C1 segment of cervical spinal cord (tissue), 14 donors: ENCODE data around the gene GPRC5D.

Source experiments
- DNase-seq, 14 donors: peaks; one replicate each; lab custom pipeline; 2025; lab: John Stamatoyannopoulos, UW

GPRC5D gene

DNA sequence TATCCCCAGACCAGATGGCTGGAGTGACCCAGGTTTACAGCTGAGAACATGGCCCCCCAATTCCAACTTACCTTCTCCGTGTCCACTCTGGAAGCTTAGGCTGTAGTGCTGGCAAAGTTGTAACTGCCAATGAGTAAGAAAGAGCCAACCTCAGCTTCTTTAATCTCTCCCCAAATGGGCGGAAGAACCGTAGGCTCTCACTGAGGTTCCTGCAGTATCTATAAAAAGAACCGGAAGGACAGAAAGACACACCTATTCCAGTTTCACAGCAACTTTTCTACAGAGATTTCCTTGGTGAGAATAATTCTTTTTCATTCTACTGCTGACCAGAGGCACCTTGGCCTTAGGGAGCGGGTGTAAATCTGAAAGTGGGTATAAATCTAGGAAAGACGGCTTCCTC, at the start of gene GPRC5D:
GPRC5D (minus strand) TSS at position 135 of the 400 bp plus-strand sequence. CDS start 1,786 bp downstream, outside the sequence.
- DNase-seq: no peak

DNA sequence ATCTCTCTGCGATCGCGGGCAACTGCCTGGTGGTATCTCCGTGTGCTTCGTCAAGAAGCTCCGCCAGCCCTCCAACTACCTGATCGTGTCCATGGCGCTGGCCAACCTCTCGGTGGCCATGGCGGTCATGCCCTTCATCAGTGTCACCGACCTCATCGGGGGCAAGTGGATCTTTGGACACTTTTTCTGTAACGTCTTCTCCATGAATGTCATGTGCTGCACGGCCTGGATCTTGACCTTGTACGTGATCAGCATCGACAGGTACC, 49.7 kb upstream of the GPRC5D start:
- no peak for DNase-seq

DNA sequence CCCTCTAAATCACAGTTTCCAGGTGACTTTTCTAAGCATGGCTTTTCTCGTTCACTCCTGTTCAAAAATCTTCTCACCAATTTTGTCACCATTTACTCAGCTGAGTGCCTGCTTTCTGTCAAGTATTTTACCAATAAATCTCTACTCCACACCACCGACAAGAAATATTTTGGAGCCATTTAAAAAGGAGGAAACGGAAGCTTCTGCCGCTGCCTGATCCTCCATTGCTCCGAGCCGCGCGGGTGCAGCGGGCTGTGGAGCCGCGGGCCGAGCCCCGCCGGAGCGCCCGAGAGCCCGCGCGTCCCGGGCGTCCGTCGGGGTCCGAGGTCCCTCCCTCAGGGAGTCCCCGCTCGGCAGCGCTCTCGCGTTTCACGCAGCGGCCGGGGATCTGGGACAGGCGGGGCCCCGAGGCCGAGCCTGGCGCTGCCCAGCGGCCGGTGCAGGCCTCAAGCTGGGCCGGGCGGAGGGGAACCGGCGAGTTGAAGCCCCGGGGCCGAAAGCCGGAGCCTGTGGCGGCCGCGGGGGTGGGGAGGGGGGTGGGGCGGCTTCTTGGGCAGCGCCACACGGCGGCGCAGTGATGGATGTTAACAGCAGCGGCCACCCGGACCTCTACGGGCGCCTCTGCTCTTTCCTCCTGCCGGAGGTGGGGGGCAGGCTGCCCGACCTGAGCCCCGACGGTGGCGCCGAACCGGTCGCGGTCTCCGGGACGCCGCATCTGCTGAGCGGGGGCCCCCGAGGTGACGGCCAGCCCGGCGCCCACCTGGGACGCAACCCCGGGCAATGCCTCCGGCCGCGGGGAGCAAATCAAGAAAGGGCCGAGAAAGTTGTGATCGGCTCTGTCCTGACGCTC, 49.2 kb upstream of the GPRC5D start:
- DNase-seq: peak in 12 of 14 donors; percentile 30 to 87 (median 58)

DNA sequence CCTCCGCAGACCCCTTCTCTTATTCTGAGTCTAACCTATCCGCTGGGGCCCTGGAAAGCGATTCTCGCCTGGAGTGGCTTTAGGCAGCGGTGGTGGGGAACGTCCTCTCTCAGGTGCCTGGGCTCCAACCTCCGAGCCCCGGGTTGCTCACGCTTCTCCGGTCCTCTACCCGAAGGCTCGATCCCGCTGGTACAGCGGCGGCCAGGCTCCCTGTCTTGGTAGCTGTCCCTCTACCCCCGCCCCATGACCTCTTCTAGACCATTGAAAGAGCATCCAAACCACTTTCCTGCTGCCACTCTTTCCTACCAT, 48.6 kb upstream of the GPRC5D start:
- peak in 2 of 14 donors; percentile 66 to 69 for DNase-seq

DNA sequence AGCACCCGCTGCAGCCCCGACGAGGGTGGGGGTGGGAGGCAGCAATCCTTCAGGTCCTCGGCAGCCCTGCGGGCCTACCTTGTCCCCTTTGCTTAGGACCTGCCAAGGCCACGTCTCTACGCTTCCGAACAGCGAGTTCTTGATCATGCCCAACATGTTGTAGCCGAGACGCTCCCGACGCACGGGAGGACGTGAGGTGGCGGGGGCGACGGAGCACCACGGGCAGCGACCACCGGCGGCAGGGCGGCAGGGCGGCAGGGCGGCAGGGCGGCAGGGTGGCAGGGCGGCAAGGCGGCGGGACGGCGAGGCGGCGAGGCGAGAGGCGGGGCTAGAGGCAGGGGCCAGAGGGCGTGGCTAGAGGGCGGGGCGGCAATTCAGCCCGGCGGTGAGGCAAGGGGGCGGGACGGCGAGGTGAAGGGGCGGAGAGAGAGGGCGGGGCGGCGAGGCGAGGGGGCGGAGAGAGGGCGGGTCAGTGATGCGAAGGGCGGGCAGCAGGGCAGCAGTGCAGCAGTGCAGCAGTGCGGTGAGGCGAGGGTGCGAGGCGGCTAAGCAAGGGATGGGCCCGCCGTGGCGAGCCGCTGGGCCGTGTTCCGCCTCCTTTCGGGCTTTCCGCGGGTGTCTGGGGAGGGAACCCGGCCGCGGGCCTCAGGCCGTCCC, 48.1 kb upstream of the GPRC5D start, which contains the start of gene HEBP1:
HEBP1 (minus strand) TSS at position 307 of the 657 bp plus-strand sequence; CDS start at position 156, 151 bp downstream.
- peak; percentile 61 to 97 (median 95) for DNase-seq

DNA sequence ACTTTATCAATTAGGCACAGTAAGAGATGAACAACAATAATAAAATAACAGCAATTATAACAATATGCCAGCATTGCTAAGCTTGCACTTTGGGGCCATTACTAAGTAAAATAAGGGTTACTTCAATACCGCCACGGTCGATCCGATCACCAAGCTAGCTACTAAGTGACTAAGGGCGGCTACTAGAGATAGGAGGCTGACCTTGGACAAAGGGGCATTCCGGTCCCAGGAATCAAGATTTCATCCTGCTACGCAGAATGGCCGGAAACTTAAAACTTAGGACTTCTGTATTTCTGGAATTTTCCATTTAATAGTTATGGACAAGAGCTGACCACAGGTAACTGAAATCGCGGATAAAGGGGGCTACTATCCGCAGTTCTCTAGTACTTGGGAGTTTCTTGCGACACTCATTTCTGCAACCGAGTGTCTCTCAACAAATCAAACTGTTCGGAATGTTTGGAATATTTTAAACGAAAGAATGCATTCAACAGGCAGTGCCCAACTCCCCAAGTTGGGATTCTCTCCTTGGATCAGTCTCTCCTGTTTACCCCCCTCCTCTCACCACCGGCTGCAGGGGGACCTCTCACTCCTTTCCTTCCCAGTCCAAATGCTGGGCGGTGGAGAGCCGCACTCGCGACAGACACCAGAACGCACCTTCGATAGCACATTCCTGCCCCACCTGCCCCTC, 47.4 kb upstream of the GPRC5D start:
- no peak for DNase-seq

DNA sequence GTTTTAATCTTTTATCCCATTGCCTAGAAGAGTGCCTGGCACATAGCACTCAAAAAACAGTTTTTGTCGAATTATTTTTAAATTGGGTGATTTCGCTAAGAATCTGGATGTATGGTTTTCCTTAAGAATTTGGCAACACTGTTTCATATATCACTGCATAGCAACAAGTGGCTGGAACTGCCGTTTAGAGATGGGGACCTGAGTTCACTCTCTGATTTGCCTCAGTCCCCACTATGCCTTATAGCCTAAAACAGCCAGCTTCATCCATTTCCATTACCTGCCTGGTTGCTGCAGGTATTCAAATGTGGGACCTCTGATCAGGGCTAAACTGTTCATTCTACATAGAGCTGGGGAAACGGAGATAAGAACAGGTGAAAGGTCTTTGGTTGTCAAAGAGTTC, 46.3 kb upstream of the GPRC5D start:
- DNase-seq: no peak

DNA sequence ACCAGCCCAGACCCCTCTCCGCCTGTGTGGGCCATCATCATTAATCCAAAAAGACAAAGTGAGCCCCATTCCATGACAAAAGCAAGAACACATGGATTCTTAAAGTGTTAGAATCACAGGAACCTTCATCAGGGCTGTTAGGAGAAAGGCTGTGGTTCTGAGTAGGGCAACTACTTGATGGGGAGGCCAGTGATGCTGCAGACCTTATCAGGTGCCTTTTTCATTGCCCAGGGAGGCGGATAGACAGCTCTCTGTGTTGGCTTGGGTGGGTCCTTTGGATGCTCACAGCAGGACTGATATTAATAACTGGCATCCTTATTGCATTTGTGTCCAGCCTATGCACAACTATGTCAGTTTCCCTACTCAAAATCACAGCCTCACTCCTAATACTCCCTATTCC, 45.8 kb upstream of the GPRC5D start:
- DNase-seq: no peak

DNA sequence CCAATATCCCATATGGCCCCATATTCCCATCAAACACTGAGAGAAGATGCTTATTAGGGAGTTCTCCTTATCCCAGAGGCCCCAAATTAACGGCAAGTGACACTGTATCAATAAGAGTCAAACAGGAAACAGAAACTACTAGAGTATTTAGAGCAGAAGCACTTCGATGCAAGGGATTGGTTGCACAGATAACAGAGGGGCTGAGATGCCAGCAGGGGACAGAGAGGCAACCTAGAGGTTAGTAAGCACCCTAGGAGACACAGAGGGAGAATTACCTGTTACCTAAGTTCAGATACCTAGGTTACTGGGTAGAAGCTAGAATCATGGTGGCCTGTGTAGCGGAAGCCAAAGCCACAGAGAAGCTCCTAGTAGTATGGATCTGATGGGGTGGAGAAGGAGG, 45.2 kb upstream of the GPRC5D start:
- no peak for DNase-seq

DNA sequence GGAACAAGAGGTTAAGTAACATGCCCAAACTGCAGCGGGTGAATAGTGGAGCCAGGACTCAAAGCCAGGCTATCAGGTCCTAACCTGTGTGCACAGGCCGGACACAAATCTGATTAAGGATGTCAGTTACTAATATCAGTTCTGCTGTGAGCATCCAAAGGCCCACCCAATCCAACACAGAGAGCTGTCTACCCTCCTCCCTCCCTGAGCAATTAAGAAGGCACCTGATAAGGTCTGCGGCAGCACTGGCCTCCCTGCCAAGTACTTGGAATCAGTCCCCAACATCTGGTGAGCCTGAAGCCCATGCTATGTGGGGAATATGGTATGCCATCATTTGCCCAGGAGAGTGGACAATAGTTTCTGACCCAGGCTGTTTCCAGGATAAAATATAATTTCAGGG, 44.2 kb upstream of the GPRC5D start:
- no peak for DNase-seq

DNA sequence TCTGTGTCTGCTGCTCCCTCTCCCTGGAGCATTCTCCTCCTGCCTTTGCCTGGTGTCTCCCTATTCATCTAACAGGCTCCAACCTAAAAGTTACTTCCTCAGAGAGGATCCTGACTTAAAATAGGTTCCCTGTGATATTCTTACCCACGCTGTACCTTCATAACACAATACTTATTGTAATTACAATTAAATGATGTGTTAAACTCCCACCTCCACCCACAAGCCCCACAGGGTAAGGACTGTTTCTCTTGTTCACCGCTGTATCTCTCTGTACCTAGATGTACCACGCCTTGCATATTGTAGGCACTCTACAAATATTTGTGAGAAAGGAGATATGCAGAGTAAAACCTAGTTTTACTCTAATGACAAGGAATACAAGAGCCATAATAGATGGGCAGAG, 43.1 kb upstream of the GPRC5D start:
- no peak for DNase-seq

DNA sequence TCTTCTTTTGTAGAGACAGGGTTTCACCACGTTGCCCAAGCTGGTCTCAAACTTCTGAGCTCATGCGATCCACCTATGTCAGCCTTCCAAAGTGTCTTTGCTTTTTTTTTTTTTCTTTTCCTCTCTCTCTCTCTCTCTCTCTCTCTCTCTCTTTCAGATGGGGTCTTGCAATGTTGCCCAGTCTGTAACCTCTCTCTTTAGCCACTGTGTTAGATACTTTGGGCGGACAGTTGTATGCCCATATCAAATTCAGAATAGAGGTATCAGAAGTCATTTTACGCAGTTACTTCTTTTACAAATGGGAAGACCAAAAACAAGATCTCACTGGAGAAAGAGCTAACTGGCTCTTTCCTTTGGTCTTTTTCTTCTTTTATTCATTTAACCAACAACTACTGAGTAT, 41.4 kb upstream of the GPRC5D start:
- no peak for DNase-seq

DNA sequence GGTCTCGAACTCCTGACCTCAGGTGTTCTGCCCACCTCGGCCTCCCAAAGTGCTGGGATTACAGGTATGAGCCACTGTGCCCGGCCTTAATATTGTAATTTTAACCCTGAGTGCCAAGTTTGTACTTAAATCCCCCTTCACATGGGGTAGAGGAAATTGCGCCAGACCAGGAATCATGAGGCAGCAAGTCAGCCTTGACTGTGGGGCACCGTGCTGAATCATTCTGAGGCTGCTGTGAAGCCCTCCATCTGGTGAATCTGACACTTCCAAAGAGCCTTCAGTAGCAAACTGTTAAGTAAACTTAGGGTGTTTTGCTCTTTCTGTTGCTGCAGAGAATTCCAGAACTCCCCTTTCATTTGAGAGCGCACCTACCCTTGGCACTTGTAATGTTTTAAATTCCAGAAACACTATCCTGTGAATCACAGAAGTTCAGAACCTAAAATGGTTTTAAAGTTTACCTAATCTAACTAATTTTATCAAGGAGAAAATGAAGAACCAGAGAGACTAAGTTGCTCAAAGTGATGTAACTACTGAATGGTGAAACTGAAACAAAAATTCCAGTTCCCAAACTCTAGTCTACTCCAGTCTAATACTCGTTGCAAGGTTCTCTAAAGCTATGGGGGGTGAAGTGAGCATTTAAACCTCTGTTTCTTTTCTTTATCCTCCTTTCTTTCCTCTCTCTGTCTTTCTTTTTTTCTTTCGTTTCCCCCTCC, 40.6 kb upstream of the GPRC5D start:
- peak in 3 of 14 donors; percentile 16 to 18 (median 16) for DNase-seq

DNA sequence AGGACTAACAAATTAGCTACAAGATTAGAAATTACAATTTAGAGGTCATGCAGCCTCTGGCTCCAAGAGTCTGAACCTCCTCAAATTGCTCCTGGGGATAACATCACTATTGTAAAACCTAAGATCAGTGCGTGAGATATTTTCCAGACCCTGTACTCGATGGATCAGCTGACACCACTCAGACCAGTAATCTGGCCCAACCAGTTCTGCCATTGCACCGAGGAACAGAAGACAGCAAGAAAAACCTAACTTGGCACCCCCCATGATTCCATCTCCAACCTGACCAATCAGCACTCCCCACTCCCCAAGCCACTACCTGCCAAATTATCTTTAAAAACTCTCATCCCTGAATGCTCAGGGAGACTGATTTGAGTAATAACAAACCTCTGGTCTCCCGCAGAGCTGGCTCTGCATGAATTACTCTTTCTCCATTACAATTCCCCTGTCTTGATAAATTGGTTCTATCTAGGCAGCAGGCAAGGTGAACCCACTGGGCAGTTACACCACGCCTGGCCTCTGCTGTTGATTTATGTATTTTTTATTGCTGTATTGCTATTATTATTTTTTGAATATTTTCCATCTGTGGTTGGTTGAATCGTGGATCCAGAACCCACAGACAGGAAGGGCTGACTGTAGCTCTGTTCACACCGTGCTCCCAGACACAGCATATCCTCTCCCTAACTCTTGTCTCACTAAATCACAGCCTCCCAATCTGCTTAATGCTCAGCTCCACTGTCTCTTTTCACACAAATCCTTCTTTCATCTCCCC, 38.9 kb upstream of the GPRC5D start:
- DNase-seq: no peak

DNA sequence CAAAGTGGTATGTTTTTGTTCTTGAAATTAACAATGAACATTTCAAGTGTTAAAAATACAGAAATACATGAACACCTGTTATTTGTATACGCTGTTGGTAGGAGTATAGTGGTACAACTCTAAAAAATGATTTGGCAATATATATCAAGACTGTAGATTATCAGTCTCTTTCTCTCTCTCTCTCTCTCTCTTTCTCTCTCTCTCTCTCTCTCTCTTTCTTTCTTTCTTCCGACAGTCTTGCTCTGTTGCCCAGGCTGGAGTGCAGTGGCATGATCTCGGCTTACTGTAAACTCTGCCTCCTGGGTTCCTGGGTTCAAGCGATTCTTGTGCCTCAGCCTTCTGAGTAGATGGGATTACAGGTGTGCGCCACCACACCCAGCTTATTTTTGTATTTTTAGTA, 35.5 kb upstream of the GPRC5D start:
- DNase-seq: no peak

DNA sequence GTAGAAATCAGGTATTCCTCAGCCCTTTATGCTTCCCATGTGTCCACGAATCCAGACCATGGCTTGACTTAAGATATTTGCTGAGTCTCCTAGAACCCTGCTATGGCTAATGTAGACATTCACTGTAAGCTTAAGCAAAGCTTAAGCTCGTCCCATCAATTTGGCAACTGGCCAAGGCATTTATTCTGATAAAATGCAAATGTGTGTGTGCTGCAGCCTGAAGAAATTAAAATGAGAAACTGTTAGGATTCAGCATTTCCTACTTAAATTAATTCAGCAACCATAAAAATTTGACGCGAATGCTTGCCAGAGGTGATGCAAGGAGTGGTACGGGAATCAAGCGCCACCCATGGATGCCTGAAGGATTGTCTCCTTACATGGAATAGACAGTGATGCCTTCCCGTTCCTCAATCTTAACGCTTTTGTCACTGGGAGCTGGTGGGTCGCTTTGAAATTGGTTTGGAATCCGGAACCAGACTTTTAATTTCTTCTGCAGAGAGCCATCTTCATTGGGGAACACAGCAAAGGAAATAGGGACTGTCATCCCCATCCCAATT, 34.9 kb upstream of the GPRC5D start:
- DNase-seq: no peak

DNA sequence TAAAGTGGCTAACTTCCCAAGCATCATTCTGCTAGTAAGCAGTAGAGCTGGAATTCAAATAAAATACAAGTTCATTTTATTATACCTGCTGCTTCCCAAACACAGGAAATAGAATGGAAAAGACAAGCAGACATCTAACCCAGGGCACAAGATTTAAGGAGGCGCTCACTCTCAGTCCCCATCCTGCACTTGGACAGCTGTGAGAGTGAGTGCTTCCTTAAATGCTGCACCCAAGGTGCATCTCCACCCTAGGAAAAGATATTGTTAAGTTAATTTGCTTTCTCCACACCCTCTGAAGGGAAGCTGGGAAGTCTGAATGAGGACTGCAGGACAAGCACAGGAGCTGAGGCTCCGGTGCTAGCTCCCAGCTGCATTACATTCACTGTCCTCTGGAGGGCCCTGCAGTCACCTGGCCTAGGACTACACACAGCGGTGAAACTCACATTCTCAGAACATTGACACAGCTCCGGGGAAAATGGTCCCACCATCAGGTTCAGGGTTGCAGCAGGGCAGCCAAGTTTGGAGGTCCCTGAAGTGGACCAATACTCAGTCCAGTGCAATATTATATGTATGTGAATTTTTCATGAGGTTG, 33.9 kb upstream of the GPRC5D start:
- no peak for DNase-seq

DNA sequence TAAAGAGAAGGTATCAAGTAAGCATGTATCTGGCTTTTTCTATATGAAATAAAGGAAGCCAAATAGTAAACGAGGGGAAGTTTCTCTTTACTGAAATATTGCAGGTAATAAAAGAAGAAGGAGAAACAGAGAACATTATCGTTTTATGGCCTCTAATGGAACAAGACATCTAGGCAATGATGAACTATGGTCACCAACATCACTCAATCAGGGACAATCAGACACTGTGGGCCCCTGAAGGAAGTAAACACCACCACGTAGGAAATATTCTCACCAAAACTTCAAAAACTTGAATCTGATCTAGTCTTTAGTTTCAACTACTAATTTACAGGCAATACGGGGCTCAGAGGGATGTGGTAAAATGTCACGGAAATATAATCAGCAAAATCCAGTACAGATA, 32.2 kb upstream of the GPRC5D start:
- DNase-seq: no peak

DNA sequence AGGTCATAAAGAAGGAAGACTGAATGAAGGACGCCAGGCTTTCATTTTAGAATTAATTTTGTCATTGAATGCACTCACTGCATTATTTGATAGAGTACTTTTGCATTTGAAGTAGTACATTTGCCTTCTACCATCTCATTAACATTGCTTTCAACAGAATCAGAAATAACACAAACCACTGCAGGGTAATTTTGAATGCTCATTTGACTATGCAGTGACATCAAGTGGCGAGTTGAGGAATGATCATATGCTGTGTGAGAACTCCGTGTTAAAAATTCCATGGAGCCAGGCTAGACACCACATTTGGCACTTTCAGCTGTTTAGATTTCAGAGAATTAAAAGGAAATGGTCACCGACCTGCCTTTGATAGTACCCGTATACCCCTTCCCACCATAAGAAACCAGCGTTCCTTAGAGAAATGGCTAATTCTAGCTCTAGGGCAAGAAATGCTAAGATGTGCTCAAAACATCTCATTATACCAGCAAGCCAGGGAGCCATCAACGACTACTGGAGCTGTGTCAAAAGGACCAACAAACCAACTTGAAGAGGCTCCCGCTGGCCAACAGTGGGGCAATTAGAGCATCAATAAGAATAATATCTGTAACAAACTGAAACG, 31.6 kb upstream of the GPRC5D start:
- peak in 6 of 14 donors; percentile 9 to 46 (median 19) for DNase-seq

DNA sequence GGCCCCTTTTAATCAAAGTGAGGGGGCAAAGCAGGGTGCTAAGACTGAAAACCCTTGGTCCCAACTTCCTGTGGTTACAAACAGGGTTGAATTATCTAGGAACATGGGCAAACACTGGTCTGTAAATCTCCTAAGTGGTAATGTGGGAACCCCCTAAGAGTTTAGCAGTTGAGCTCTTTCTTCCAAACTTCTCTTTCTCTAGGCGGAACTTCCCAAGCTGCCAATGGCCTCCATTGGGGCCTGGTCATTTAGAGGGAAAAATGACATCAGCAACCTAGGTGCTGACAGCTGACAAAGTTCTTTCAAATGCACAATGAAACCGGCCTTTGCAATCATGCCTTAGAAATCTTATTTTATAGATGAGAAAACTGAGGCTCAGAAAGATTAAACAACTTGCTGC, 30.4 kb upstream of the GPRC5D start:
- no peak for DNase-seq
